H1 (cell line): ENCODE results near the gene EBNA1BP2. TPM values are rescaled to one million over a fixed set of nuclear protein-coding genes. Genes with fewer than 3 reads are reported as not detected.

Experiments
- CHD1 ChIP-seq: IDR thresholded peaks from 2 replicates; pipeline ENCODE4 v1.6.1; 2012; ENCODE audit warnings: low read depth, low read length, improper control_type of control experiment
- CTCF ChIP-seq, 3 experiments: IDR thresholded peaks; 1 replicate in 2 of 3; 2 replicates in 1 of 3; pipeline versions ENCODE4 v1.5.1 to v1.6.1; 2011; ENCODE audit warnings: low read length in 3 of 3, mild to moderate bottlenecking in 3 of 3, inconsistent platforms in 2 of 3, low read depth in 1 of 3, moderate library complexity in 1 of 3; ENCODE audit not compliant: insufficient read depth in 1 of 3; ENCODE audit errors: control extremely low read depth in 1 of 3
- E2F6 ChIP-seq: IDR thresholded peaks from 2 replicates; pipeline ENCODE4 v1.6.1; 2012; ENCODE audit warnings: inconsistent platforms
- JUND ChIP-seq: IDR thresholded peaks from 2 replicates; pipeline ENCODE4 v1.6.1; 2011; ENCODE audit warnings: mild to moderate bottlenecking, improper control_type of control experiment, low read length
- TAF7 ChIP-seq: optimal IDR thresholded peaks from 2 replicates; pipeline ENCODE3; 2011; ENCODE audit warnings: low read depth, mild to moderate bottlenecking, inconsistent platforms, low read length, moderate library complexity, borderline replicate concordance
- YY1 ChIP-seq: IDR thresholded peaks from 2 replicates; pipeline ENCODE4 v1.6.1; 2011; ENCODE audit warnings: low read depth, mild to moderate bottlenecking, low read length
- polyA plus RNA-seq, 7 experiments: library from polyadenylated mRNA; depleted of rRNA in 3 of 7; stranded (reverse) in 5 of 7; unstranded in 2 of 7; fragments of >200 nt in 5 of 7; fragments of 200-250 nt in 2 of 7; gene quantifications; 1 replicate in 5 of 7; 2 replicates in 1 of 7; 4 replicates in 1 of 7; pipeline versions ENCODE4 v1.2.1 to v1.2.3, GENCODE V29; 2011 to 2013; ENCODE audit warnings: missing spikeins in 2 of 7, mixed read lengths in 2 of 7
- total RNA-seq: library from RNA; stranded (reverse); fragmentation: NEBNext Ultra II Directional; extraction: Animal tissue kit (Norgen Biotek cat#: 25700); gene quantifications from 2 replicates; pipeline ENCODE4 v1.2.1, GENCODE V29; 2021

The EBNA1BP2 gene
- total and polyA plus RNA-seq, 2 of the 8 experiments (the other 6 are each of a cell fraction or from before 2014, with no cell fraction given): 31.0 to 104 TPM

DNA sequence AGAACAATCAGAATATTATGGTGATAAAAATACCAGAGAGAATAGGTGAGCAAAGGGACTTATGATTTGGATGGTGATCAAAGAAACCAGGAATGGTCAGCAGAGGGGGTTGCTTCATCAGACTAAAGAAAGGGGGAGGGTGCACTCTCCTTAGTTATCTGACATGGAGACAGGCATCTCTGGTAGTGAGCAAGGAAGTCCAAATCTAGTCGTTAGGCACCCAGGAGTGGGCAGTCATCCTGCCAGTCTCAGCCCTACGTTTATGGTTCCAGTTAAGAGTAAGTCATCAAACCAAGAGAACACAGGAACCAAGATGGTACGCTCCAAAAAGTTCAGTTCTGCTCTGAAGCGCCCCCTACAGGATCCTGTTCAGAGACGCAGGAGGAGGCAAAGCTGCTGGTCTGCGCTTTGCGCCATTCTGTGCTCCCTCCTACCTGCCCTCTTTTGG is 28.6 kb downstream of the EBNA1BP2 start (continued):
- TF ChIP-seq CTCF (IDR thresholded peaks at IDR 0.05; ENCODE audit: control extremely low read depth in 1 of 3, insufficient read depth in 1 of 3, low read depth in 1 of 3, low read length in 3 of 3): peak; percentile 69 to 93 (median 84)
- TF ChIP-seq JUND: peak; percentile 96
- TF ChIP-seq TAF7: no peak
- peak; percentile 53; the same call in 1 of the 2 replicates for TF ChIP-seq YY1
- TF ChIP-seq CHD1: peak; percentile 91
- no peak for TF ChIP-seq E2F6
